Measurements from ENCODE around the gene PTPRN2.
"Not testable (repeated sequence)": the region's sequence is repeated elsewhere in the genome, so short reads cannot be mapped to it uniquely, and the experiment has no call there.

The PTPRN2 gene

DNA sequence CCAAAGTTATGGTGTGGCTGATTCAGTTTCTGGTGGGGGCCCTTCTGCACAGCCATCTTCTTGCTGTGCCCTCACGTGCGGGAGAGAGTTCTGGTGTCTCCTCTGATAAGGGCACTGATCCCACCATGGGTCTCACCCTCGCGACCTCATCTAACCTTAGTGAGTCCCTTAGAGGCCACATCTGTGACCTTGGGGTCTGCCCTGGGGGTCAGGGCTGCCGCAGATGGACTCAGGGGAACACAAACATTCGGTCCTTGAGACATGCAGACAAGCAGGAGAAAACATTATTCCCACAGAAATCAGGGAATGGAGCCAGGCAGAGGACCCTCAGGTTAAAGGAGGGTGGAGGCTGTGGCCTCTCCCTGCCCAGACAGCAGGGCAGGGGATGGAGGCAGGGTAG, 1072.9 kb downstream of the PTPRN2 start:
- no peak for DNase-seq (ENCODE audit: low spot score)

DNA sequence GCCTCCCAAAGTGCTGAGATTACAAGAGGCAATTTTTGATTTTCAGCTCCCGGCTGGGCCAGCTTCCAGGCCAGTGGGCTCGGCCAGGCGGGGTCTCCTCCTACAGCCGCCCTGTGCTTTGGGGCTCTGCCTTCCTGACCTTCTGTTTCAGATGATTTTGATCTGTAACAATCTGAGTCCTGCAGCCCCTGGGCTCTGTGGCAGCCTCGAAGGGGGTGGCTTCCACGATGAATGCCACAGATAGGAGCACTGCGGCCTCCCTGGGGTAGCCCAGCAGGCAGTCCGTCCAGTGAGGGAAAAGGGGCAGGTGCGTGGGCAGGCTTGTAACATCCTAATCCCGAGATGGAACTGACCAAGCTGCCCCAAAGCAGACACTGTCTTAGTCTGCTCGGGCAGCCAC, 1073.3 kb downstream of the PTPRN2 start:
- no peak for DNase-seq (ENCODE audit: low spot score)

DNA sequence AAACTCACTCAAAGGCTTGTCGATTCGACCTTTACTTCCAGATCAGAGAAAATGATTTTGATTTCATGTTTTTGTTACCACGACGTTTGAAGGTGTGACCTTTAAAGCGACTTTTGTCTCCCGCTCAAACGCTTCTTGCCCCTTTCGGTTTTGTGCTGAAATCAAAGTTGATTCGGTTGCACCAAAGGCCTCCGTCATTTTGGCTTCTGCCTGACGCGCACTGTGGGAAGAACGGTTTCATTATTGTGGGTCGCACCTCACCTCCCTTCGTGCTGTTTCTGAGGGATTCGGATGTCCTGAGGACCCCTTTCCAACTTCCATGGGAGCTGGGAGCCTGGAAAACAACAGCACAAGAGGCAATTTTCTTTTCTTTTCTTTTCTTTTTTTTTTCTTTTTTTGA, 1073.9 kb downstream of the PTPRN2 start:
- peak; percentile 10 for DNase-seq (ENCODE audit: low spot score)

DNA sequence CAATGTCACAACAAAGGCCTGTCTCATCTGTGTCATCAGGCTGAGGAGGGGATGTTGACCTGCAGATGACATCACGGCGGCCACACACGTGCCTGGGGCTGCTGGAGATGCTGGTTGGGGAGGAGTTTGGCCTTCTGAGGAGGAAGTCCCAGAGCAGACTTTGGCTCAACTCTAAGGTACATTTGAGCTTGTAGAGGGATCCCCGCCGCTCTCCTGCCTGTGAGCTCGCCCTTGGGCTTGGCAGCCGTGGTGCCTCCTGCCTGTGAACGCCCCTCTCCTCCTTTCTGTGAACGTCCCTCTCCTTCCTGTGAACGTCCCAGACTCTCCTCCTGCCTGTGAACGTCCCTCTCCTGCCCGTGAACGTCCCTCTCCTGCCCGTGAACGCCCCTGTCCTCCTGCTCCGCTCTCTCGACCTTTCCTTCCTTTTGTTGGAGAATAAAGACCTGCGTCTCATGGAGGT, 1074.4 kb downstream of the PTPRN2 start:
- DNase-seq (ENCODE audit: low spot score), result peak; percentile 33

DNA sequence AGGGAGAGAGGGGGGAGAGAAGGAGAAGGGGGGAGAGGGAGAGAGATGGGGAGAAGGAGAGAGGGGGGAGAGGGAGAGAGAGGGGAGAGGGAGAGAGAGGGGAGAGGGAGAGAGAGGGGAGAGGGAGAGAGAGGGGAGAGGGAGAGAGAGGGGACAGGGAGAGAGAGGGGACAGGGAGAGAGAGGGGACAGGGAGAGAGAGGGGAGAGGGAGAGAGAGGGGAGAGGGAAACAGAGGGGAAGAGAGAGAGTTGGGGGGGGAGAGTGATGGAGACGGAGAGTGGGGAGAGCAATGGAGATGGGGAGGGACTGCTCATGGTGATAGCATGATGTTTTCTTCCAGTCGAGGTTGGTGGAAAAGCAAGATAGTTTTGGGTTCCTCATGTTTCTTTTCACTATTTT, 1078.4 kb downstream of the PTPRN2 start:
- DNase-seq (ENCODE audit: low spot score), result no peak

DNA sequence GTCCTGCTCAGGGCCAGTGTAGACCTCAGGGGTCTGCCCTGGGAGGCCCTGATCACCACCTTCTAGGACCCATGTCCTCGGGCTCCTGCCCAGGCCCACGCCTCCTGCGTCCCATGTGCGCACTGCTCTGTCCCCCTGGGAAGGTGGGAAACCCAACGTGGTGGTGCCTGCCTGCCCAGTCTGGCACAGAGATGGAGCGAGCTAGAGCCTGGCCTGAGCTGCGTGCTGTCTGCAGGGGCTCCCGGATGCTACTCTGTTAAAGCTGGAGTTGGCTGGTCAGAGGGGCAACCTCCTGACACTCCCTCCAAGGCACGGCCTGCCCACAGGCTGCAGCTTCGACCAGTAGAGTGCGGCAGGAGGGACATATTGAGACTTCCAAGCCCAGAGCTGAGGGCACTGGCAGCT, 1079.1 kb downstream of the PTPRN2 start:
- no peak for DNase-seq (ENCODE audit: low spot score)

DNA sequence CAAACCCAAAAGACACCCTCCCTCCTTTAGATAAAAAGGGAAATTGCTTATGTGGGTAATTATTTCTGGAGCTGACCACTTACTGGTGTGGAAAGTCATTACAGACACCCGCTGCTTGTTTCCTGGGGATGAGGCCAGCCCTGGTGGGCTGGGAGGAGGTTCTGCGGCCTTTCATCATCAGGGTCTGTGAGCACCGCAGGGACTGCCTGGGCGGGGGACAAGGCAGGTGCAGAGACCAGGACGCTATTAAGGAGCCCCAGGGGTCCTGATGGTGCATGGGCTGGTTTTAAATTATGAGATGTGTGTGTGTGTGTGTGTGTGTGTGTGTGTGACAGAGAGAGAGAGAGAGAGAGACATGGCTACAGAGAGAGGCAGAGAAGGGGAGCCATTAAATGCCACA, 1079.6 kb downstream of the PTPRN2 start:
- no peak for DNase-seq (ENCODE audit: low spot score)

DNA sequence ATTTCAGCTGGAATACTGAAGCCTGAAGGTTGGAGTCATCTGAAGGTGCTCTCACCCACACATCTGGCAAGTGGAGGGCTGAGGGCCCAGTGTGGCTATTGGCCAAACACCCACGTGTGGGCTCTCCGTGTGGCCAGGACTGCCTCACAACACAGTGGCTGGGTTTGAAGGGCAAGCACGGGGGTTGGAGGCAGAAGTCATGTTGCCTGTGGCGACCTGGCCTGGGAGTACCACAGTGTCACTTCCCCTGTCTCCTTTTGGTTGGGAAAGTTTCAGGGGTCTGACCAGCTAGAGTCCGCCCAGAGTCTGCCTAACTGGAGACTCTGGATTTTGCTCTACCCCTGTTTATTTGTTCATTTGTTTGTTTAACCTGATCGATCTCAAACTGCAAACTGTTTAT, 1081.4 kb downstream of the PTPRN2 start:
- DNase-seq (ENCODE audit: low spot score), result no peak

DNA sequence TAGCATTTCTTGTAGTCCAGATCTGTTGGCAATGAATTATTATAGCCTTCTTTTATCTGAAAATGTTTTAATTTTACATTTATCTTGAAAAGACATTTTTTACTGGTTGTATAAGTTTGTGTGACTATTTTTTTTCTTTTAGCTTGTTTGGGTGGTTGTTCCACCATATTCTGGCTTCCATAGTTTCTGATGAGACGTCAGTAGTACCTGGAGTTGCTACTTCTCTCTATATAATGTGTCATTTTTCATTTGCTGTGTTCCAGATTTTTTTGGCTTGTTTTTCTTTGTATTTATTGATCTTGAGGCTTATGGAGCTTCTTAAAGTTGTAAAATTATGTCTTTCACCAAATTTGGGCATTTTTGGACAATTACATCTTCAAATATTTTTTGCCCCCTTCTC, 1082.0 kb downstream of the PTPRN2 start:
- no peak for DNase-seq (ENCODE audit: low spot score)

DNA sequence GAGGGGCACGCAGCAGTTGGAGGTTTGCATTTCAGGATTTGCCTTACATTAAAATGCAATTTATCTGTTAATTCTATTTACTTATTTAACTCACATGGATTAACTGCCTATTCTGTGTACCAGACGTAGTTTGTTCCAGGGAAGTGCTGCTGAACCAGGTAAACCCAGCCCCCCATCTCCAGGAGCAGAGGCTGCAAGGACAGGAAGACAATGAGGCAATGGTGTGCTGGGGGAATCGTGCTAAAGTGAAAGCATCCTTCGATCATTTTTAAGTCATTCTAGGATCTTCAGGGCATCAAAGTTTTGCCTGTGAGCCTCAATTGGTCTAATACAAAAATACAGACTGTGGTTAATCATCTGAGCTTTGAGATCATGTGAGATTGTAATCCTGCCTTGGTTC, 1084.4 kb downstream of the PTPRN2 start:
- no peak for DNase-seq (ENCODE audit: low spot score)

DNA sequence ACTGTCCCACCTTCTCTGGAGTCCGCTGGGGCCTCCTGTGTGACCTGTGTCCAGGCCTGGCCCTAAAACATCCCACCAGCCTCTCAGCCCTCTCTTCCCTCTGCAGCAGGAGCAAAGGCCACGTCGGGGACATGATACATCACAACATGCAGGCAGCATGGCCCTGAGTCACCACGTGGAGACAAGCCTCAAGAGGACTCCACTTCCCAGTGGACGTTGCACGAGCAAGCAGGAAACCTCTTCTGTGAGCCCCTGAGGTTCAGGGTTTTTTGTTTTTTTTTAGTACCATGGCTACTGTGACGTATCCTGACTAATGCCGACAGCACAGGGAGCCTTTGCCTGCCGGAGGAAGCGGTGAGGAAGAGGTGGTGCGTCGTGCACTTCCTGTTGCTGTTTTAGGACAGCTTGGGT, 1084.9 kb downstream of the PTPRN2 start:
- no peak for DNase-seq (ENCODE audit: low spot score)

DNA sequence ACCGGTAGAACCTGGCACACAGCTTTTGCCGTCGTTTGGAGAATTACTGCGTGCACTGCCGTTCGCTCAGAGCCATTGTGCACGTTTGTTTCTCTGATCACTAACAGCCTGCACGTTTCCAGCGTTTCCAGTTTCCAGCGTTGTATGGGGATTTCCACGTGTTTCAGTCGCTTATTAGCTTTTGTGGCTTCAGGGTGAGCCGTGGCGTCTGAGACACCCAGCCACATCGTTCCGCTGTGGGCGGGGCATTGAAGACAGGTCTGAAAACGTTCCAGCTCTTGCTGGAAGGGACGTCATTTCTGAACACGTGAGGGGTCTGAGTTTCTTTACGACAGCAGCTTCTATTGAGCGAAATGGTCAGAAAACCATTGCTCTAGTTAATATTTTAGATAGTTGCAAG, 1086.0 kb downstream of the PTPRN2 start:
- no peak for DNase-seq (ENCODE audit: low spot score)

DNA sequence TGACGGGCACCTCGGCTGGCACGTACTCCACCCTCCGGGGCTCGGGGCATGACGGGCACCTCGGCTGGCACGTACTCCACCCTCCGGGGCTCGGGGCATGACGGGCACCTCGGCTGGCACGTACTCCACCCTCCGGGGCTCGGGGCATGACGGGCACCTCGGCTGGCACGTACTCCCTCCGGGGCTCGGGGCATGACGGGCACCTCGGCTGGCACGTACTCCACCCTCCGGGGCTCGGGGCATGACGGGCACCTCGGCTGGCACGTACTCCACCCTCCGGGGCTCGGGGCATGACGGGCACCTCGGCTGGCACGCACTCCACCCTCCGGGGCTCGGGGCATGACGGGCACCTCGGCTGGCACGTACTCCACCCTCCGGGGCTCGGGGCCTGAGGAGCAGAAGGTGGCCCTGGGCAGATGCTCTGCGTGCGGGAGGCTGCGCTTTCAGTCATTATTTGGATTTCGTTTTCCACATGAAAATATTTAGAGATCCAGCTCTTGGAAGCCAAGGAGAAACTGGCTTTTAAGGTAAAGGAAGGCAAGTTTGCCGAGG, 1086.6 kb downstream of the PTPRN2 start:
- DNase-seq (ENCODE audit: low spot score), result not testable (repeated sequence)

DNA sequence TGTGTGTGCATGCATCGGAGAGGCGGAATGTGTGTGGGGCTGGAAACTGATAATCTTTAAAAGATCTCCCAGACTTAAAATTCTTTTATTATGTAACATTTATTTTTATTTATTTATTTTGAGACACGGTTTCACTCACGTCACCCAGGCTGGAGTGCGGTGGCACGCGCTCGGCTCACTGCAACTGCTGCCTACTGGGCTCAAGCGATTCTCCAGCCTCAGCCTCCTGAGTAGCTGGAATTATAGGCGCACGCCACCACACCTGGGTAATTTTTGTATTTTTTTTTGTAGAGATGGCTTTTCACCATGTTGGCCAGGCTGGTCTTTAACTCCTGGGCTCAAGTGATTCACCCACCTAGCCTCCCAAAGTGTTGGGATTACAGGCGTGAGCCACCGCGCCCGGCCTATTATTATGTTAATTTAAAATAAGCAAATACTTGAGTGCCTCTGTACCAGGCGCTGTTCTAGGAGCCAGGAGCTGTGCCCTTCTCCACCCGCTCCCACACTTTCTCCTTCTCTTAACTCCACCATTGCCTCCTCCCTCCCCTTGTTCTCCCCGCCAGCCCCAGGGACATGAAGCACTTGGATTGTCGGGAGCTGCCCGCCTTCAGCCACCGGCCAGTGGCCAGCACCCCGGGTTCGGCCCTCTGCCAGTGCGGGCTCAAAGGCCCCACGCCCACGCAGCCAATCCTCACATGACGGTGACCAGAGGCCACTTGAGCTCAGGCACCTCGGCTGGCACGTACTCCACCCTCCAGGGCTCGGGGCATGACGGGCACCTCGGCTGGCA, 1087.3 kb downstream of the PTPRN2 start:
- DNase-seq (ENCODE audit: low spot score), result no peak

DNA sequence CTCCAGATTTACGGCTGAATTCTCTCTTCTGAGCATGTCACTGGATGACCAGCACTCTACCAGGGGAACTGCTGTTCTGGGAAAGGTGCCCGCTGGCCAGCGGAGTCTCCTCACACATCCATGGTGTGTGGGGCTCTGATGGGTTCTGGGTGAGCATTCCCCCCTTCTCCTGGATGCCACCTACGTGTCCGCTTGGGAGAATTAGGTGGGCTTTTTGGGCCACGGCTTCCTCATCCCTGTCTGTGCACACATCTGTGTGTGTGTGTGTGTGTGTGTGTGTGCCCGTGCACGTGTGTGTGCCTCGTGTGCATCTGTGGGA, 1087.8 kb downstream of the PTPRN2 start:
- DNase-seq (ENCODE audit: low spot score), result no peak

DNA sequence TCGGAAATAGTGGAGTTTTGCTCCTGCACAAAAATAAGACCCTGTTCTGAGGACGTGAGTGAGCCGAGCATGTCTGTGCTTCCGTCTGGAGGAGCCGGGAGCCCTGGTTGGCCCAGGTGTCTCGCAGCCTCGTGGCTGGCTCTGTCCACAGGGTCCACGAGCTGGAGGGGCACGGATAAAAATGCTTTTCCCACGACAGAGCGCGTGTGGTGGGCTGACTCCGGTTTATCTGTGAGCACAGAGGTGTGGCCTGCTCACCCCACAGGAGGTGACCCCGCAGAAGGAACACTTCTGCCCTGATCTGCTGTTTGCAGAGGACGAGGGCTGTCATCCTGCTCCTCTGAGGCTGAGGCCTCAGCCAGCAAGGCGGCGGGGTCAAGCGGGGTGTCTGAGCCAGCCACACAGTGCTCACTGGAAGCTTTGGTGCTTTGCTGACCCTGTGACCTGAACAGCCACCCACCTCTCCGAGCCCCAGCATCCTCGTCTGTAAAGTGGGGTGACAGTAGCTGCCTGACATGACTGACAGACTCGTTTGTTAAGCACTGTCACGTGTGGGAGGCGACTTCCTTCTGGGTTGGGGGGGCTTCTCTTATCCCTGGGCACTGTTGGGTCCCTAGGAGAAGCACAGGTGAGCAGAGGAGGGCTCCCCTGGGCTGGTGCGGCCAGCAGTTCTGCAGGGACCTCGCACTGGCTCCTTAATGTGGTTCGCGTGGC, 1088.3 kb downstream of the PTPRN2 start:
- no peak for DNase-seq (ENCODE audit: low spot score)

DNA sequence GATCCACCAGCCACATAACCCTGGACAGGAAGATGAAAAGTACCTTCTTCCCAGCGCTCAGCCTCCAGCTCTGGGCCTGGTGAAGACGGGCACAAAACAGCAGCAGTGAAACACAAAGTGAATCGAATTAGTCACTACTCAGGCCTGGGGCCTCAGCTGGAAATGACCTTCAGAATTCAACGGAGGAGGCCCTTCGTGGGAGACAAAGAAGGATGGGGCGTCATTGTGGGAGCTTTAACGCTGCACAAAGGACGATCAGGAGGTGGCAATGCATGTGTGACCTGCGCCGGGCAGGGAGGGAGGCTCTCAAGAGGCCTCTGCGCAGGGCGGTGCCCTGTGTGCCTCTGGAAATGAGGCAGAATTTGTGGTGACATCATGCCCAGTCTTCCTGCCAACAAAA, 1089.0 kb downstream of the PTPRN2 start:
- no peak for DNase-seq (ENCODE audit: low spot score)

DNA sequence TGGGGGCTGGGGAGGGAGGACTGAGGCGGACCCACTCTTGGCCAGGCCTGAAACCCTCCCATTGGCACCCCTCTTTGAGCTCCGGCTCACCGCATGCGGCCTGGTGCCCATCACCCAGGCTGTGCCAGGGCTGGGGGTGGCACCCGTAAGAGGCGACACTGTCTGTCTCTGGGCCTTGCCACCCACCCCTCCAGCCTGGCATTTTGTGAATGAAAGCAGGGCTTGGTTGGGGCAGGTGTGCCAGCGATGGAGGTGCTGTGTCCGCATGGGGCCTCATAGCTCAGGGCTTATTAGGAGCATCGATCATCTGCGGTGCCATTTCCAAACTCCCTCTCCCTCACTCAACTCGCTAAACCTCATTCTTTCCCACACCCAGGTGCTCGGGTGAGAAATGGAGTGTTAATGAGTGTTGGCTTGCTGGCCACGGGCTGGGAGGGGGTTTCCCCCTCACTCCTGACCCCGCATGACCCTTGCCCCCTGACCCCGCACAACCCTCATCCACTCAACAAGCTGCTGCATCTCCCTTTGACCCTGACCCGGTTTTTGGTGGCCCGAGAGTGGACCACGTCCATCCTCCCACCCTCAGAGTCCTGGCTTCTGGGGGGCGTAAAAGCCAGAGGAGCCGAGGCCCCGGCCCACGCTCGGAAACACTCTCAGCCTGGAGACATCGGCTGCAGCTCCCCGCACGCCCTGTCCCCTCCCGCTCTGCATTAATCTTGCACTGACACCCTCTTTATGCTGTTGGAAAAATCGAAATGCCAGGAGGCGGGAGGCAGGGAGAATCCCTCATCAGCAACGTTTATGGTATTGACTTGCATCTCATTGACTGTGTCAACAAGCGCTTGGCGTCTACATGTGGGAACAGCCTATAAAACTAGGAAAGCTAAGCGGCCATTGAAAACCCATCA, 1089.6 kb downstream of the PTPRN2 start:
- DNase-seq (ENCODE audit: low spot score), result peak; percentile 31

DNA sequence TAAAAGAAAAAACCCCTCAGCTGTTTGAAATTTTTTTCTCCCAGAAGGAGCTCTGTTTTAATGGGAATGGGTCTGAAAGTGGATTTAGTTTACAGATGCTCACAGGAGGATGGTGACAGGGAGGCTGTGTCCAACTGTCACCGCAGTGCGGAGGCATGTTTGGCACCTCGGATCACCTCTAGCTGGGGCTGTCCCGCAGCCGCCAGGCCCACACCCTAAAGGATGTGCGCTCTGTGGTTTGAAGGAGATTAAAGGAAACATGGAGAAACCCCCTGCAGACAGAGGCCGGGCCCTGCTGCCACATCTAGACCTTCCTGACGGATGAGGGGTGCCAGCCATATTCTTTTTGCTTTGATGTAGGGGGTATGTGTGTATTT, 1090.3 kb downstream of the PTPRN2 start:
- DNase-seq (ENCODE audit: low spot score), result peak; percentile 36

DNA sequence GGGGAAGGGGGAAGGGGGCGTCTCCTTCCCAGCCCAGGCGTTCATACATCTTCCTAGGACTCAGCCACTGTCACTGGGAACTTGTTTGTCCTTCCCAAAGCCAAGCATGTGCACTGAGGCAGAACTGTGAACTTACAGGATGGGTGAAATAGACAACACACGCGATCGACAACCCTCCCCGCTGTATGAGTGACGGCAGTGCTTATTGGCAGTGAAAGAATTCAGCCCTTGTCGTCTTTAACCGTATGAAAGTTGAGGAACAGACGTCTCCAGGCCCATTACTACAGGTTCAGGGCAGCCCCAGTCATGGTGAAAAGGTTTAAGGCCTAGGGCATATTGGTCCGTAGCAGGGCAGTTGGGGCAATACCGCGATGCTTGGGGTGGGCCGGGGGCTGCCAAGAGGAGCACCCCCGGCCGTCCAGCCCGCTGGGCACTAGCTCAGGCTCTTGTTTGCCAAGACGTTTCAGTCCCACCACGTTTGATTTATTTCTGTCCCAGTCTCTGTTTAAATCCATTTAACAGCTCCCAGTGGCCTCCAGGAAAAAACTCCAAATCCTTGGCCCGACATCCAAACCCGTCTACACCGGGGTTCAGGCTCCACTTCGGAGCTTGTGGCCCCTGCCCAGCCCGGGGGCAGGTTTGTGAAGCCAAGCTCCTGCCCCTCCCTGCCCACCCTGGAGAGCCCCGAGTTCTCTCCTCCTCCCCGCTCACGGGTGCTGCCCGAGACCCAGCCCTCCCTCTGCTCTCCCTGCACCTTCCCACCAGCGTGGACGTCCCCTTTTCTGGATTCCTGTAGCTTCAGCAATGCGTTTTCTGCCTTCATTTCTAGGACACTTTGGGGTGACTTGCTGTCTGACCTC, 1091.0 kb downstream of the PTPRN2 start:
- peak; percentile 33 for DNase-seq (ENCODE audit: low spot score)

DNA sequence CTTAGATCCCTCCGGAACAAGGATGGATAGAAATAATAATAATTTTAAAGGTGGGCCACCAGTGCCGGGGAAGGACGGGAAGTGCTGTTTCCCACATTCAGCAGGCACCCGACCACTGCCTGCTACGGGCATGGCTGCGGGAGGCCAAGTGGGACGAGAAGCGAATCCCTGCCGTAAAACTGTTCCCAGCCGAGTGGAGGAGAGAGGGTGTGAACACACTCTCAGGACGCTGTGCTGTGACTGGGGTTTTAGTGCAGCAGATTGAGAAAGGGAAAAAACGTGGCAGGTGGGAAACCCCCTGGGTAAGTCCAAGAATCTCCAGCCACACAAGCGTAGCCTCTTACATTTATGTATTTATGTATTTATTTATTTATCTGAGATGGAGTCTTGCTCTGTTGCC, 1092.0 kb downstream of the PTPRN2 start:
- DNase-seq (ENCODE audit: low spot score), result peak; percentile 20

DNA sequence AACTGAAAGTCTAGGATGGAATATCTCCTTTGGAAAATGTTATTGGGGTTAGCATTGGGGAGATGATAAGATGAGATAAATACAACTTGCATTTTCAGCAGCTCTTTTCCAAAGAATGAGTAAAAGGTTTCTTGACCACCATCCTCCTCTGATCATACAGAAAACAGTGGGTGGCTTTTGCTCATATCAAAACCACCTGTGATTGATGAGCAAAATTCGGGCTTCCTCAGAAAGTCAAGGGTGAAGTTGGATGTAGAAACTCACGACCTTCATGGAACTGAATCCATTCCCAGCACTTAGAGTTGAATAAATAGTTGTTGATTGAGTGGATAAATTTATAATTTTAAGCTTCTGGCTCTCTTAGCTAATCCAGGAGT, 1092.5 kb downstream of the PTPRN2 start:
- no peak for DNase-seq (ENCODE audit: low spot score)
